HG02981 (cell line): ENCODE measurements around the gene RGS14.
A peak's percentile ranks its signal among the peaks of the same experiment; 100 is the strongest.
"Not testable (repeated sequence)": the region's sequence is repeated elsewhere in the genome, so short reads cannot be mapped to it uniquely, and the experiment has no call there.

Experiments used
- ATAC-seq: cut with Tn5 transposase; IDR thresholded peaks from one replicate; pipeline ENCODE4 v1.9.1; 2021; ENCODE audit warnings: mild to moderate bottlenecking, moderate library complexity; ENCODE audit not compliant: unreplicated experiment

The RGS14 gene

DNA sequence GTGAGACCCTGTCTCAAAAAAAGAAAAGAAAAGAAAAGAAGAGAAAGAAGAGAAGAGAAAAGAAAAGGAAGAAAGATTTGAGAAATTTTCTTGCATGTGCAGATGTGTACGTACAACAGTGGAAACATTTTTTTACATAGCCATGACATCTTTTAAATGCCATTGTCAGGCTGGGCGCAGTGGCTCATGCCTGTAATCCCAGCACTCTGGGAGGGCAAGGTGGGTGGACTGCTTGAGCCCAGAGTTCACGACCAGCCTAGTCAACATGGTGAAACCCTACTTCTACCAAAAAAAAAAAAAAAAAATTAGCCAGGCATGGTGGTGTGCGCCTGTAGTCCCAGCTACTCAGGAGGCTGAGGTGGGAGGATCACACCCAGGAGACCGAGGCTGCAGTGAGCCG lies 12.8 kb upstream of the RGS14 start:
- no peak for ATAC-seq

- ATAC-seq, result no peak
Observed at GRCh38 chr5:177346820-177347219, 10.9 kb upstream of the RGS14 start.

- no peak for ATAC-seq
Observed at GRCh38 chr5:177347699-177348098, 10.0 kb upstream of the RGS14 start.

DNA sequence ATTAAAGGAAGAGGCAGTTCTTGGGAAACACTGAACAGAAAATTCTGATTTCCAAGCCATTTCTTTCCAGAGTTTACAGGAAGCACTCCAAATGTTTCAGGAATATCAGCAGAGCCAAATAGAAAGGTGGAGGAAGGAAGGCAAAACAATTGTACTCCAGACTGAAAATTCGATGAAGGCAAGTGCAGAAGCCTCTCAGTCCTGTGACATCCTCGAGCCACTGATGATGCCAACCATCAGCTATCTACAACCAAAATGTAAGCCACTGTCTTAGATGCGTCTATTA lies 8.4 kb upstream of the RGS14 start:
- ATAC-seq, result no peak

DNA sequence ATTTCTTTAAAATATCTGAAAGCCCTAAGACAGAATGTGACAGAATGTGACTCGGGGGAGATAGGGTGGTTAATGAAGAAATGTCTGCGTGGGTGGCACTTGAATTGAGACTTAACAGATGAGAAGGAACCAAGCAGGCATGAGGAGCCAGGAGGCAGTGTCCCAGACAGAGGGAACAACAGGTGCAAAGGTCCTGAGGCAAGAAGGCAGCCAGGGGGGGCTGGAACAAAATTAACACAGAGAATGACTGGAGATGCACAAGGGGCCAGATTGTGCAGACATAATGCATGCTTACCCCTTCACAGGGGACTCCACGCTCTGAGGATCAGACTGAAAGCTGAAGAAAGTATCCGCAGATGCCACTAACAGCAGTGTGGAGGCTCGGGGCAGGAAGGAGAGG lies 8.0 kb upstream of the RGS14 start:
- no peak for ATAC-seq

- ATAC-seq, result no peak
Observed at GRCh38 chr5:177350776-177351391, 6.8 kb upstream of the RGS14 start.

DNA sequence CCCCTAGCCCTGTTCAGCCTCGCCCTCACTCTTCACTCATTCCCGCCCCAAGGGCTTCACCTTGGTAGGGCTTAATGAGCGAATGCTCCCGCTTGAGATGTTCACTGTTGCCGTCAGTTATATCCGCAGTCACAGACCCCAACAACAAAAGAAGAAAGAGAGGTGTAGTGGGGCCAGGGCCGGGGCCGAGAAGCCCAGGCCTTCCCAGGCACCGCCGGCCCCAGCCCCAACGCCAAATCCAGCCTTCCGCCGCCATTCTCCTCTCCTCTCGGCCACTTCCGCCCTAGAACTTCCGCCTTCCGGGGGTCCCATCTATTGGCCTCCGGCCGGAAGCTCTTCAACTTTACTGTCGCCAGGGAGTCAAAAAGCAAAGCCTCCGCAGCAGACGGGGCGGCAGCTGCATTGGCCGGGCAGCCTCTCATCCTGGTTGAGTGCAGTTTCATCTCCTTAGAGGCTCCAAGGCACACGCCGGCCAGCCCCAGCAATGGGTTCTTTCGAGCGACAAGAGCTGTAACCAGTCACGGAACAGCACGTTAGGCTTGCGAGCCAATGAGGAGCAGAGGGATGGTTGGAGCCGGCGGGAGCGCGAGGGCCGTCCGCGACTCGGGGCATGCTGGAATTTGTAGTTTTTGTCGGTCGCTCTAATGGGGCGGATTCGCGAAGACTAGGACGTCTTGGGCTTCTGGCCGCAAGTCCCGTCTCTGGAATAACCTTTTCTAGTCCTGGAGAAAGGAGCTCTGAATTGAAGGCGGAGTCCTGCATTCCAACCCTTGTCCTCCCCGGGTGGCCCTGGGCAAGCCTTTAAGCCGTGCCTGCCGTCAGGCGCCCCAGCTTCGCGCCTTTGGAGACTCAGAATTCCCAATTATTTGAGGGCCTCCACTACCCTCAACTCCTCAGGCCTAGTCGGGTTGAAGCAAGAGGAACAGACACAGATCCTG lies 6.1 kb upstream of the RGS14 start, which contains the start of gene LMAN2:
TSS of gene LMAN2 (minus strand) at position 277 of the 938 bp plus-strand sequence. CDS start at position 256, 21 bp downstream.
- peak; percentile 95 for ATAC-seq

- no peak for ATAC-seq
Observed at GRCh38 chr5:177353093-177353492, 4.6 kb upstream of the RGS14 start.

- ATAC-seq, result no peak
Observed at GRCh38 chr5:177354256-177354655, 3.5 kb upstream of the RGS14 start.

DNA sequence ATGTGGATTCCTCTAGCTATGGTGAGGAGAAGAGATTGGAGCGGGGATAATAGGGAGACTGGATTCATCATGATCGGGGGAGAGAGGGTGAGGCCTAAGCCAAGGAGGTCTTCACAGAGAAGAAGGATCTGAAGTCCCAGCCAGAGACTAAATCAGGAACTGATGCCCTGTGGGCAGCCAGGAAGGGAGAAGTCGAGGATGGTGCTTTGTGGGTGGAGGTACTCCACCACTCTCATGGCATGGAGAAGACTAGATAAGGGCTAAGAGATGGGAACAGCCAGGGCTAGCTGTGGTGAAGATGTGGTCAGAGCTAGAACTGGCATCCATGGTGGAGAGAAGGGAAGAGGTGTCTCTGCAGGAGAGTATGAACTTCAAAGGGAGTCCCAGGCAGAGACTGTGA lies 3.0 kb upstream of the RGS14 start:
- ATAC-seq, result no peak

- no peak for ATAC-seq
Observed at GRCh38 chr5:177355162-177355867, 2.4 kb upstream of the RGS14 start.

DNA sequence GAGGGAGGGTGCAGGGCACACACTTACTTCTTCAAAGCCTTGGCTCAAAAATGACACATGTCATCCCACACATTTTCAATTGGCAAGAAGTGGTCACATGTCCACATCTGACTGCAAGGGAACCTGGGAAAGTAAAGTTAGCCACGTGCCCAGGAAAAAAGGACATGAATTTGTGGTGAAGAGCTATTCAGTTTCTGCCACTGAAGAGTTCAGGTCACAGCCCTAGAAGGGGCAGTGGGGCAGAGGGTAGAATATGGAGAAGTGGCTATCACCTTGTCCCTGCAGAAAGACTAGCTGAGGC lies 1.9 kb upstream of the RGS14 start:
- ATAC-seq, result no peak

DNA sequence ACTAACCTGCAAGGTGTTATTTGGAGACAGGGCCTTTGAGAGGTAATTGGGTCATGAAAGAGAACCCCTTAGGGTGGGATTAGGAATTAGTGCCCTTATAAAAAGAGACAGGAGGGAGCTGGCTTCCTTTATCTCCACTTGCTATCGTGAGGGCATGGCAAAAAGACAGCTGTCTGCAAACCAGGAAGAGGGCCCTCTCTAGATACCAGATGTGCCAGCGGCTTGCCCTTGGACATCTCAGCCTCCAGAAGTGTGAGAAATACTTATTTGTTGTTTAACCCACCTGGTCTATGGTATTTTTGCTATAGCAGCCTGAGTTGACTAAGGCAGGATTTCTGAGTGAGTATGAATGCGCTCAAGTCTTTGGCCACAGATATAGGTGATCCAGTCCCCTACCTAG lies 978 bp upstream of the RGS14 start:
- no peak for ATAC-seq

DNA sequence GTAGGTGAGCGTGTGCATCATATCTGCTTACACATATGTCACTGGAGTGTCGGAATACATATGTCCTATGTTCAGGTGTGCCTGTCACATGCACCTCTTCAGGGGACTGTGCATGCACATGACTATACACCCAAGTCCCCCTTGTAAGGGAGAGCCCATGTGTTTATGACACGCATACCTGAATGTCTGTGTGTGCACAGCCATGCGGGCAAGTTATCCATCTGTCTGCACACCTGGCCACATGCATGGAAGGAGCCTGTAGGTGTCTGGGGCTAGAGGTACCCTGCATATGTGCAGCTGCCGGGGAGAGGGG lies 622 bp upstream of the RGS14 start:
- no peak for ATAC-seq

GRCh38 chr5:177358370-177358819 lies 671 bp downstream of the RGS14 start:
- ATAC-seq, result no peak

GRCh38 chr5:177359451-177359851 lies 1.7 kb downstream of the RGS14 start:
- ATAC-seq, result no peak

GRCh38 chr5:177359860-177360259 lies 2.1 kb downstream of the RGS14 start:
- no peak for ATAC-seq

- ATAC-seq, result not testable (repeated sequence)
Observed at GRCh38 chr5:177360740-177361139, 3.0 kb downstream of the RGS14 start.

- no peak for ATAC-seq
Observed at GRCh38 chr5:177361418-177362291, 3.9 kb downstream of the RGS14 start.

GRCh38 chr5:177362292-177362609 lies 4.5 kb downstream of the RGS14 start:
- ATAC-seq, result no peak
